HG03025 (cell line): ENCODE data around the gene GIMAP7.

ENCODE experiments used
- ATAC-seq: cut with Tn5 transposase; IDR thresholded peaks from one replicate; pipeline ENCODE4 v1.9.1; 2021; ENCODE audit warnings: mild to moderate bottlenecking, moderate library complexity; ENCODE audit not compliant: unreplicated experiment, low FRiP score

Gene GIMAP7

GRCh38 chr7:150568714-150569113, 54.0 kb downstream of the GIMAP7 start:
- ATAC-seq: no peak

GRCh38 chr7:150569245-150569955, 54.7 kb downstream of the GIMAP7 start:
- no peak for ATAC-seq
